Fibroblast of skin of left quadriceps (primary cell): Measurements from ENCODE around the gene COL28A1.

Source experiments
- DNase-seq, 2 experiments: peaks; one replicate each; pipeline ENCODE4 v3.0.0-alpha.2; 2013; ENCODE audit warnings: low read depth in 2 of 2

The COL28A1 gene

GRCh38 chr7:7331523-7331922 is 204.2 kb downstream of the COL28A1 start:
- no peak for DNase-seq

DNA sequence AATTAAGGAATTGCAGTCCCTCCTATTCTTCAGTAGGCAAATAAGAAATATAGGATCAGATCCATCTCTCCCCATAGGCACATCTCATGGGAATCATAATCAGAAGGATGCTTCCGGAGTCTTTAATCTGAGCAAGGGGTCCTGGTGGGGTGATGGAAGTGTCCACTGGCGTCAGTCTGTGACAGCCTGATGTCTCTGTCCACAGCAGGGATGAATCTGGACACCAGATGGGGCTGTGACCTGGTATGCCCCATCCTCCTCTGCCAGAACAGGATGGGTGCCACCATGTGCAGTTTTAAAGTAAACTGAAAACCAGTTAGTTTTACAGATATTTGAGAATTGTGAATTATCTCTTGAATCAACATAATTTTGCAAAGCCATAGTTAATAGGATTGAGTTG is 204.7 kb downstream of the COL28A1 start:
- no peak for DNase-seq

- DNase-seq: no peak
Observed at GRCh38 chr7:7329326-7329725, 206.3 kb downstream of the COL28A1 start.

DNA sequence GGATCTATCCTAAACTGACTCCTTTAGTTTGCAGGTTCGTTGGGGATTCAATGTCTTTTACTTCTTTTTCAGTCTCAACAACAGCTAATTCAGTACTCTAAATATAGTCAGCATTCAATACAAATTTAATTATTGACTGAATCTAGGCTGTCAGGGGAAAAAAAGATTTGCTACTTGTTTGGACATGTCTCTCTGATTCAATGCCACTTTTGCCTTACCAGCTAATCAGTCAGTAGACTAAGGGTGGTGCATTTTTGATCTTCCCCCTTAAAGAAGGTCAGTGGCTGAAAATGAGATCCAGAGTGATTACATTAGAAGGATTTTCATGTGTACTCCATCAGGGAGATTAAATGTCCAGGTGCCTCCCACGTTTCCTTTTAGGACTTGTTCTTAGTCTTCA is 208.2 kb downstream of the COL28A1 start:
- DNase-seq: no peak

DNA sequence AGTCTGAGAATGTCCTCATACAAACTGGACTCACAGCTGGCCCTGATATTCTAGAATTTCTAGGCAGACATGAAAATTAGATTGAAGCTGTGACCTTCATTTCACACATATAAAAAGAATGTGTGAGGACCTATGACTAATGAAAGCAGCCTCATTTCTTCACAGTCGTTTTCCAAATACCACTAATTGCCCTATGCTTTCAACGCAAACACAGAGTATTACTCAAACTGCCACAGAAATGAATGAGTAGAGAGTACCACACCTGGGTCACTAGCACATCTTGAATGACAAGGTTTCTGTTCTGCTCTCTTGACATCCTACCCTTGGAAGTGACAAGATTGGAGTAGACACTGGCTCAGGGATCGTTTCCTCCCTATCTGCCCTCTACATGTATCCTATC is 211.0 kb downstream of the COL28A1 start:
- no peak for DNase-seq

- DNase-seq: no peak
Observed at GRCh38 chr7:7323921-7324320, 211.8 kb downstream of the COL28A1 start.

DNA sequence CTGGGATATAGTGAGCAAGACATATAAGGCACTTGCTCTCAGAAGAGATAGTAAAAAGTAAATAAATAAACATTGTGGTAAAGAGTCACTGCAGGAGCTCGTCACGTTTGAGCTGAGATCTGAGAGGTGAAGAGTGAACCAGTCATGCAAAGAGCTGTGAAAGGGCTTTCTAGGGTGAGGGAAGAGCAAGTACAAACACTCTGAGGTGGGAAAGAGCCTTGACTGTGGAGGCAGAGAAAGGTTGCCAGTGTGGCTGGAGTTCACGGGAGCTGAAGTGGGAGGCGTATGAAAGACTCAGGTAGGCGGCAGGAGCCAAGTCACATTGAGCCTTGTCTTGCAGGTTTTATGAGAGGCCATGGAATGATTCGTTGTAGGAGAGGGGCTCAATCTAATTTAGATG is 212.3 kb downstream of the COL28A1 start:
- no peak for DNase-seq

- no peak for DNase-seq
Observed at GRCh38 chr7:7321681-7322080, 214.0 kb downstream of the COL28A1 start.

DNA sequence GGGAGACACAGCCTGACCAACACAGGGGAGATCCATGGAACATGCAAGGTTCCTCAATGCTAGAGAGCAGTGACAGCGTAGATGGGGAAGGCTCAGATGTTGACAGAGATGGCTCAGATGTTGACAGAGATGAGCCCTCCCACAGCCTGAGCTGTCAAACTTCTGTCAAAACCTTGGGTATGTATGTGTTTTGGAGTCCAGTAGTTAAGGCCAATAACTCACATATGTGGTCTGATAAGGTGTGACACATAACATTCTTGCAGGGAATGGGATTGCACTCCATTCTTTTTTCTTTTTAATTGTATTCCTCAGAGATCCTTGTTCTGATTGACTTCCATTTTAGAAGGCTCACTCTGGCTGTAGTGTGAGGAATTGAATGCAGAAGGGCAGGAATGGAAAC is 217.1 kb downstream of the COL28A1 start:
- DNase-seq: no peak

GRCh38 chr7:7317850-7318249 is 217.8 kb downstream of the COL28A1 start:
- DNase-seq: no peak

- no peak for DNase-seq
Observed at GRCh38 chr7:7315851-7316250, 219.8 kb downstream of the COL28A1 start.

- DNase-seq: no peak
Observed at GRCh38 chr7:7312323-7312722, 223.3 kb downstream of the COL28A1 start.

DNA sequence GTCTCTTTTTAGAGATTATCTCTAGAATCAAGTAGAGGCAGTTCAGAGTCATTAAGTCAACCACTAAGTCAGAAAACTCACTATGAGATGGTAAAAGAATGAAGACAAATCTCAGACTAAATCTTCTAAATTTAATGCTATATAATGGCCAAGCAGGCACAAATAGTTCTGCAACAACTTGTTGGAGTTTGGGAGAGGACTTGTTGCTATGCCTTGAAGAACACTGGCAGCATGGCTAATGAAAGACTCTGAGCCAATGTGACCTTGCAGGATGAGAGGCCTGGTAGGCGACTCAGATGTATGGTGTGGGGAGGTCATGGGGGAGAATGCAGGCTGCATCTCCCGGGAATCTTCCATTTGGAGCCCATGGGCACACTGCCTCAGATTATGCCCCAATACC is 224.7 kb downstream of the COL28A1 start:
- DNase-seq: no peak

DNA sequence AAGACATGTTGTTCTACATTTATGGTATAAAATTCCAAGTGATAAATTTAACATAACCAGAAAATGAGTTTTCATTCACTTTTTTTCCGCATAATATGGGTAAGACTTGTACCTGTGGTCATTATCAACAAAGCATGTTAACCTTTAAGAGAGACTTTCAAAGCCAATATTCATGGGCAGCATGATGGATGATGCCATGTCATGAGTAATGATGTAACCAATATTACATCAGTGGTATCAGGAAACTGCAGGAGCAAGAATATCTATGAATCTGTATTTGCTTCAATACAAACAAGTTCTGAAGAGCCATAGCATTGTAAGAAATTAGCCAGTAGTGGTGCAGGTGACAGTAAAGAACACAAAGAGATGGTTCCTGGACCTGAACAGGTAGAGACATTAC is 226.5 kb downstream of the COL28A1 start:
- no peak for DNase-seq
